Thoracic aorta (tissue), 2 donors: ENCODE results near the gene FREY1. TPM values are rescaled to one million over a fixed set of nuclear protein-coding genes. Genes with fewer than 3 reads are reported as not detected.

Experiments
- ATAC-seq: fragments of 150-250 bp; one replicate; pipeline ENCODE4 v1.8.0; 2017; ENCODE audit warnings: low read depth; ENCODE audit not compliant: insufficient number of reproducible peaks, low FRiP score
- DNase-seq: peaks from one replicate; pipeline ENCODE4 v3.0.0-alpha.2; 2020; ENCODE audit warnings: low spot score
- H3K27ac ChIP-seq, 2 donors: fragments of 200-600 bp; sonication (generic); 1 replicate in 1 of 2; 2 replicates in 1 of 2; pipeline ENCODE4 v1.5.1; 2016; ENCODE audit warnings: mild to moderate bottlenecking in 2 of 2, moderate library complexity in 2 of 2
- H3K27me3 ChIP-seq: fragments of 200-600 bp; sonication (generic); replicated peaks from 2 replicates; pipeline ENCODE4 v1.6.0; 2016; ENCODE audit warnings: mild to moderate bottlenecking; ENCODE audit not compliant: insufficient read depth
- H3K36me3 ChIP-seq: fragments of 200-600 bp; sonication (generic); one replicate; pipeline ENCODE4 v1.5.1; 2016
- H3K4me1 ChIP-seq, 2 donors: fragments of 200-600 bp; sonication (generic); 1 replicate in 1 of 2; 2 replicates in 1 of 2; pipeline versions ENCODE4 v1.5.1 to v1.6.0; 2016; ENCODE audit warnings: low read depth in 2 of 2, mild to moderate bottlenecking in 1 of 2; ENCODE audit not compliant: control insufficient read depth in 1 of 2
- H3K4me3 ChIP-seq: fragments of 200-600 bp; sonication (generic); 2 replicates; pipeline ENCODE4 v1.5.1; 2016; ENCODE audit warnings: mild to moderate bottlenecking
- H3K9me3 ChIP-seq: fragments of 200-600 bp; sonication (generic); 2 replicates; pipeline ENCODE4 v1.5.1; 2016
- CTCF ChIP-seq: fragments of 200-600 bp; sonication (generic); IDR thresholded peaks from one replicate; pipeline ENCODE4 v1.5.1; 2019; ENCODE audit warnings: antibody characterized with exemption
- total RNA-seq, 2 donors: library from RNA; depleted of rRNA; stranded (reverse); fragments of >200 nt; gene quantifications; one replicate each; pipeline versions ENCODE4 v1.1.0 to v1.2.3, GENCODE V29; 2016

The FREY1 gene
- total RNA-seq, 2 donors from 2014 or later = 9.0 TPM; not detected in 1

DNA sequence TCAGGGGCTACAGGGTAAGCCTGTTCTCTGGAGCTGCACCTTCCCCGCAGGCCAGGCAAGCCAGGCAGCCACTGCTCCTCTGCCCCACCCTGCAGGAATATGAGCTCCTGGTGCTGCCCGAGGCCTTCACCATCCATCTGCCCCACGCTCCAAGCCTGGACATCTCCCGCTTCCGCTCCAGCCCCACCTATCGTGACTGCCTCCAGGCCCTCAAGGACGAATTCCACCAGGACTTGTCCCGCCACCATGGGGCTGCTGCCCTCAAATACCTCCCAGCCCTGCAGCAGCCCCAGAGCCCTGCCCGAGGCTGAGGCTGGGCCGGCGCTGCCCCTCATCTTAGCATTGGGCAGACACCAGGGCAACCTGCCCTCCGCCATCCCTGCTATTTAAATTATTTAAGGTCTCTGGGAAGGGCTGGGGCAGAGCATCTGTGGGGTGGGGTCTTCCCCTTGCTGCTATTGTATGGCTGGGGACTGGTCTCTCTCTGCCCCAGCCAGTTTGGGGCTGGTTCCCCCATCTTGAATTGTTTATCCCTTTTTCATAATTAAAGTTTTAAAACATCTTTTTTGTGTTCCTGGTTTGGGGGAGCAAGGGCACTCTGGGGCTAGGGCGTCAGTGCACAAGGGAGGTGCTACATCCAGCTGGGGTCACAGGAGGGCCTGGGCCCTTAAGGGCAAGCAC lies 21.6 kb upstream of the FREY1 start:
- H3K9me3 ChIP-seq = no peaks in the 10 kb centered on the region
- TF ChIP-seq CTCF = no peak
- peaks cover 16% of the 10 kb centered on the region for H3K36me3 ChIP-seq
- H3K27me3 ChIP-seq = no peaks in the 10 kb centered on the region
- no peak overlapping the region for H3K4me3 ChIP-seq
- no peaks in the 10 kb centered on the region for H3K4me1 ChIP-seq
- no peak overlapping the region for H3K27ac ChIP-seq
- DNase-seq (no peak), ATAC-seq (no peak)

- DNase-seq = no peak
- no peak for TF ChIP-seq CTCF
- peaks cover 11% of the 10 kb centered on the region for H3K36me3 ChIP-seq
Measured at GRCh38 chr11:45927684-45928413, 20.8 kb upstream of the FREY1 start.

GRCh38 chr11:45927332-45927683 lies 20.2 kb upstream of the FREY1 start:
- peaks cover 6% of the 10 kb centered on the region for H3K27me3 ChIP-seq
- ATAC-seq (no peak), DNase-seq (no peak)
- no peaks in the 10 kb centered on the region for H3K9me3 ChIP-seq
- peaks cover 10% of the 10 kb centered on the region for H3K36me3 ChIP-seq
- H3K27ac ChIP-seq = no peak overlapping the region
- TF ChIP-seq CTCF = no peak
- peaks cover 5 to 11% of the 10 kb centered on the region in 2 donors for H3K4me1 ChIP-seq
- no peak overlapping the region for H3K4me3 ChIP-seq

More at GRCh38 chr11:45927684-45928413, 20.8 kb upstream of the FREY1 start:
- ATAC-seq = no peak
- peaks cover 4% of the 10 kb centered on the region for H3K27me3 ChIP-seq
- peaks cover 0 to 6% of the 10 kb centered on the region in 2 donors for H3K4me1 ChIP-seq
- H3K4me3 ChIP-seq = no peak overlapping the region
- no peaks in the 10 kb centered on the region for H3K9me3 ChIP-seq
- H3K27ac ChIP-seq = no peak overlapping the region

- no peak for ATAC-seq
- Histone ChIP-seq H3K27me3 (peaks cover 6% of the 10 kb centered on the region), H3K9me3 (no peaks in the 10 kb centered on the region), H3K4me1 (peaks cover 7 to 16% of the 10 kb centered on the region in 2 donors), H3K36me3 (peaks cover 5% of the 10 kb centered on the region), H3K4me3 (no peak overlapping the region), H3K27ac (no peak overlapping the region)
- DNase-seq = no peak
- TF ChIP-seq CTCF = no peak
Measured at GRCh38 chr11:45926536-45927331, 19.7 kb upstream of the FREY1 start.

DNA sequence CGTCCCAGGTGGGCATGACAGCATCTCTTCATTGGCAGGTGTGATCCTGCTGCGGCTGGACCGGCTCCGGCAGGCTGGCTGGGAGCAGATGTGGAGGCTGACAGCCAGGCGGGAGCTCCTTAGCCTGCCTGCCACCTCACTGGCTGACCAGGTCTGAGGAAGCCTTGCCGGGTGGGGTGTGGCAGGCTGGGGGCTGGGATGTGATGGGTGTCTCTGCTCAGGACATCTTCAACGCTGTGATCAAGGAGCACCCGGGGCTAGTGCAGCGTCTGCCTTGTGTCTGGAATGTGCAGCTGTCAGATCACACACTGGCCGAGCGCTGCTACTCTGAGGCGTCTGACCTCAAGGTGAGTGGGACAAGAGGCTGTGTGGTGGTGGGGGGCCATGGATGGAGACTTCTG lies 18.9 kb upstream of the FREY1 start:
- no peak for DNase-seq

More for the DNA sequence above, 18.9 kb upstream of the FREY1 start:
- peaks cover 6% of the 10 kb centered on the region for H3K27me3 ChIP-seq
- H3K36me3 ChIP-seq = no peaks in the 10 kb centered on the region
- no peak for TF ChIP-seq CTCF
- H3K4me1 ChIP-seq = peaks cover 7 to 16% of the 10 kb centered on the region in 2 donors
- no peak overlapping the region for H3K27ac ChIP-seq
- no peak for ATAC-seq
- H3K4me3 ChIP-seq = no peak overlapping the region
- no peaks in the 10 kb centered on the region for H3K9me3 ChIP-seq
